ENCODE results near the gene KRTAP4-1. TPM values are rescaled to one million over a fixed set of nuclear protein-coding genes. Genes with fewer than 3 reads are reported as not detected.
"Not testable (repeated sequence)": the region's sequence is repeated elsewhere in the genome, so short reads cannot be mapped to it uniquely, and the experiment has no call there.

Gene KRTAP4-1
- total and polyA plus RNA-seq, 2 experiments from 2014 or later = not detected

DNA sequence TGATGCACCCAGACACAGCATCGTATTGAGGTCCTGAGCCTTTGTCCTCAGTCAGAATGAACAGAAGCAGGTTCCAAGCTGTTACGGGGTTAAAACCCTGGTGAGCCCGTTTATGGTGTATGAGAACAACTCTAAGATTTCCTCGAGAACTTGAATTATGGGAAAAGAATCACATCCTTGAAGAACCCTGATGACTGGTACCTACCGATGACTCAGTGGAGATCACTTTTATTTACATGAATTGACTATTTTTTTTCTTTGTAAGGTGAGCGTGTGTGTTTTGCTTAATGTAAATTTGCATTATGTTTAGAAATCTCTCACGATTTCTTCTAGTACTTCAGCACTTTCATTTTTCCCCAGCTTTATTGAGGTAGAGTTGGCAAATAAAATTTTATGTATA, 20.9 kb downstream of the KRTAP4-1 start:
- H4K20me1 ChIP-seq (ENCODE audit: insufficient read depth, poor library complexity, severe bottlenecking) = no peaks in the 10 kb centered on the region
- H3K79me2 ChIP-seq = no peaks in the 10 kb centered on the region
- H2AFZ ChIP-seq = no peak overlapping the region
- no peaks in the 10 kb centered on the region for H3K27me3 ChIP-seq
- H3K4me2 ChIP-seq = no peak overlapping the region
- no peaks in the 10 kb centered on the region for H3K9me2 ChIP-seq (replicated peaks; ENCODE audit: insufficient read depth)
- H3K36me3 ChIP-seq (replicated peaks; ENCODE audit: insufficient read depth, low read depth) = no peaks in the 10 kb centered on the region
- no peak overlapping the region for H3K4me3 ChIP-seq
- no peak for TF ChIP-seq EZH2 (IDR thresholded peaks at IDR 0.05; ENCODE audit: borderline replicate concordance)
- TF ChIP-seq, protein P1, sequence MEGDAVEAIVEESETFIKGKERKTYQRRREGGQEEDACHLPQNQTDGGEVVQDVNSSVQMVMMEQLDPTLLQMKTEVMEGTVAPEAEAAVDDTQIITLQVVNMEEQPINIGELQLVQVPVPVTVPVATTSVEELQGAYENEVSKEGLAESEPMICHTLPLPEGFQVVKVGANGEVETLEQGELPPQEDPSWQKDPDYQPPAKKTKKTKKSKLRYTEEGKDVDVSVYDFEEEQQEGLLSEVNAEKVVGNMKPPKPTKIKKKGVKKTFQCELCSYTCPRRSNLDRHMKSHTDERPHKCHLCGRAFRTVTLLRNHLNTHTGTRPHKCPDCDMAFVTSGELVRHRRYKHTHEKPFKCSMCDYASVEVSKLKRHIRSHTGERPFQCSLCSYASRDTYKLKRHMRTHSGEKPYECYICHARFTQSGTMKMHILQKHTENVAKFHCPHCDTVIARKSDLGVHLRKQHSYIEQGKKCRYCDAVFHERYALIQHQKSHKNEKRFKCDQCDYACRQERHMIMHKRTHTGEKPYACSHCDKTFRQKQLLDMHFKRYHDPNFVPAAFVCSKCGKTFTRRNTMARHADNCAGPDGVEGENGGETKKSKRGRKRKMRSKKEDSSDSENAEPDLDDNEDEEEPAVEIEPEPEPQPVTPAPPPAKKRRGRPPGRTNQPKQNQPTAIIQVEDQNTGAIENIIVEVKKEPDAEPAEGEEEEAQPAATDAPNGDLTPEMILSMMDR (IDR thresholded peaks at IDR 0.05; ENCODE audit: poor library complexity) = no peak
- no peak for TF ChIP-seq EZH2phosphoT487 (IDR thresholded peaks at IDR 0.05; ENCODE audit: low read depth, severe bottlenecking, unreplicated experiment)
- no peaks in the 10 kb centered on the region for H3K9me3 ChIP-seq (ENCODE audit: low read depth)
- H3K27ac ChIP-seq = no peak overlapping the region
- no peak for DNase-seq (ENCODE audit: low spot score)
- WGBS (ENCODE audit: low lambda C conversion rate, missing lambda C conversion rate) = 75% methylated on average over 7 of the region's 7 CpGs
- no peaks in the 10 kb centered on the region for H3K4me1 ChIP-seq (ENCODE audit: insufficient read depth)

DNA sequence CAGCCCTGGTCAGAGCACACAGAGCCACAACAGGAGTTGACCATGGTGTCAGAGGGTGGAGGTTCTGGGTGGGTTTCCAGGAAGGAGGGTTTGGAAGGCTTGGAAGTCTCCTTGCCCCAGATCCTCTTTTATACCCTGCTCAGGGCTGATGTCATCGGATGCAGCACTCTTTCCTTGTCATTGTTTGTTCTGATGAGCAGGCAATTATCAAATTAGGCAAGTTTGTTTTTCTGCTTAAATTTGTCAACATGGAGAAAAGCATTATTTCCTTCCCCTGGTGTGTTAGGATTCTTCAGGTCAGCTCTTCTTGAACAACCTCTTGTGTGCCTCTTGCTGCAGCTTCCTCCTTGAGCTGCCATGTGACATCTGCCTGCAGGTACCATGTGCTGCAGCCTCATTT, 24.1 kb downstream of the KRTAP4-1 start, which contains the start of gene KRTAP4-4:
KRTAP4-4 (minus strand) TSS at position 101 of the 400 bp plus-strand sequence; CDS start at position 44, 57 bp downstream.
- no peaks in the 10 kb centered on the region for H3K27me3 ChIP-seq
- no peaks in the 10 kb centered on the region for H4K20me1 ChIP-seq (ENCODE audit: insufficient read depth, poor library complexity, severe bottlenecking)
- no peak within 1 kb of the TSS for H2AFZ ChIP-seq
- no peak within 1 kb of the TSS for H3K27ac ChIP-seq
- no peak within 1 kb of the TSS for H3K4me2 ChIP-seq
- no peaks in the 10 kb centered on the region for H3K4me1 ChIP-seq (ENCODE audit: insufficient read depth)
- no peaks in the 10 kb centered on the region for H3K79me2 ChIP-seq
- no peak for DNase-seq (ENCODE audit: low spot score)
- TF ChIP-seq EZH2phosphoT487 (IDR thresholded peaks at IDR 0.05; ENCODE audit: low read depth, severe bottlenecking, unreplicated experiment) = no peak
- no peak for TF ChIP-seq EZH2 (IDR thresholded peaks at IDR 0.05; ENCODE audit: borderline replicate concordance)
- TF ChIP-seq, protein P1 (IDR thresholded peaks at IDR 0.05; ENCODE audit: poor library complexity) = no peak
- WGBS (ENCODE audit: low lambda C conversion rate, missing lambda C conversion rate) = 60% methylated on average over 1 of the region's 1 CpG
- no peaks in the 10 kb centered on the region for H3K36me3 ChIP-seq (replicated peaks; ENCODE audit: insufficient read depth, low read depth)
- no peak within 1 kb of the TSS for H3K4me3 ChIP-seq
- H3K9me3 ChIP-seq (ENCODE audit: low read depth) = no peaks in the 10 kb centered on the region
- H3K9me2 ChIP-seq (replicated peaks; ENCODE audit: insufficient read depth) = no peaks in the 10 kb centered on the region

DNA sequence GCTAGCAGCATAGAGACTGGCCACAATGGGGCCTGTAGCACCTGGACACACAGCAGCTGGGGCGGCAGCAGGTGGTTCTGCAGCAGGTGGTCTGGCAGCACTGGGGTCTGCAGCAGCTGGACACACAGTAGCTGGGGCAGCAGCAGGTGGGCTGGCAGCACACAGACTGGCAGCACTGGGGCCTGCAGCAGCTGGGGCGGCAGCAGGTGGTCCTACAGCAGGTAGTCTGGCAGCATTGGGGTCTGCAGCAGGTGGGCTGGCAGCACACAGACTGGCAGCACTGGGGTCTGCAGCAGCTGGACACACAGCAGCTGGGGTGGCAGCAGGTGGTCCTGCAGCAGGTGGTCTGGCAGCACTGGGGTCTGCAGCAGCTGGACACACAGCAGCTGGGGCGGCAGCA, 24.5 kb downstream of the KRTAP4-1 start:
- not testable (repeated sequence) for H3K27me3 ChIP-seq; H3K9me3 ChIP-seq (ENCODE audit: low read depth); H3K9me2 ChIP-seq (replicated peaks; ENCODE audit: insufficient read depth); DNase-seq (ENCODE audit: low spot score); H4K20me1 ChIP-seq (ENCODE audit: insufficient read depth, poor library complexity, severe bottlenecking); H3K4me2 ChIP-seq; H3K79me2 ChIP-seq; H3K4me3 ChIP-seq; H3K36me3 ChIP-seq (replicated peaks; ENCODE audit: insufficient read depth, low read depth); H3K4me1 ChIP-seq (ENCODE audit: insufficient read depth); H2AFZ ChIP-seq; H3K27ac ChIP-seq
- WGBS (ENCODE audit: low lambda C conversion rate, missing lambda C conversion rate) = 82% methylated on average over 3 of the region's 3 CpGs

DNA sequence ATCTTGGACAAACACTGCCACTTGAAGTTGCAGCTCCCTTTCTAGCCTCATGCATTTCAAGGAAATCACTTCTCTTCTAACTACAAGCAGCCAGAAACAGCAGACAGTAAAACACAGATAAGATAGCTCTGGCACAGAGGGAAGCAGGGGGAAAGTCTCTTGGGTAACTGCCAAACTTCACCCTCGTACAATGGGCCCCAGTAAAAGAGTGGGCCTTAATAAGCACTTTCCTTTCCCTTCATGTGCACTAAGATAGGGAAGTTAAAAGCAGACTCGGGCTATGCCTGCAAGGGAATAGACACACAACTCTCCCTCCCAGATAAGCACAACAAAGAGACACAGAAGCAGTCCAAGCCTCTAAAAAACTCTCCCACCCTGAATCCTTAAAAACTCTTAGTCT, 30.9 kb downstream of the KRTAP4-1 start:
- Histone ChIP-seq H3K4me2 (no peak overlapping the region), H3K4me3 (no peak overlapping the region), H3K27ac (no peak overlapping the region), H4K20me1 (ENCODE audit: insufficient read depth, poor library complexity, severe bottlenecking) (no peaks in the 10 kb centered on the region), H3K4me1 (ENCODE audit: insufficient read depth) (peaks cover 7% of the 10 kb centered on the region), H3K79me2 (no peaks in the 10 kb centered on the region), H3K9me2 (replicated peaks; ENCODE audit: insufficient read depth) (no peaks in the 10 kb centered on the region), H3K27me3 (peaks cover 2% of the 10 kb centered on the region), H2AFZ (no peak overlapping the region), H3K36me3 (replicated peaks; ENCODE audit: insufficient read depth, low read depth) (no peaks in the 10 kb centered on the region), H3K9me3 (ENCODE audit: low read depth) (no peaks in the 10 kb centered on the region)
- DNase-seq (ENCODE audit: low spot score) = peak; percentile 11
- TF ChIP-seq EZH2phosphoT487 (IDR thresholded peaks at IDR 0.05; ENCODE audit: low read depth, severe bottlenecking, unreplicated experiment) (no peak), EZH2 (IDR thresholded peaks at IDR 0.05; ENCODE audit: borderline replicate concordance) (no peak)
- TF ChIP-seq, protein P1 (IDR thresholded peaks at IDR 0.05; ENCODE audit: poor library complexity) = no peak
- 15% methylated on average over 2 of the region's 2 CpGs for WGBS (ENCODE audit: low lambda C conversion rate, missing lambda C conversion rate)
